ENCODE results near the gene ZCCHC7. TPM values are rescaled to one million over a fixed set of nuclear protein-coding genes. Genes with fewer than 3 reads are reported as not detected.

The ZCCHC7 gene
- total RNA-seq, 2 experiments from 2014 or later, result 76.4 to 108 TPM

- ChIA-PET CTCF (ENCODE audit: unreplicated experiment) (interaction anchor here (0.6 to 1.2 kb wide), 3 partner anchors 11 to 145 kb away, joined by 3 read pairs; no protein-coding TSS in a partner anchor), POLR2A (interaction anchor here (0.6 to 5.8 kb wide), 10 partner anchors 8 to 177 kb away, joined by 3 to 67 read pairs (median 4); no protein-coding TSS in a partner anchor)
- DNase-seq (ENCODE audit: low spot score), result peak; percentile 51
- Histone ChIP-seq H2AFZ (ENCODE audit: low read length) (no peak overlapping the region), H3K79me2 (ENCODE audit: insufficient read depth, low read depth, low read length) (peaks cover 100% of the 10 kb centered on the region), H3K36me3 (ENCODE audit: insufficient read depth, low read length) (peaks cover 52% of the 10 kb centered on the region), H3K9me2 (ENCODE audit: insufficient read depth, low read length) (no peaks in the 10 kb centered on the region), H3K4me1 (ENCODE audit: insufficient read depth, low read length, poor library complexity, severe bottlenecking) (peaks cover 99% of the 10 kb centered on the region), H3K27ac (ENCODE audit: low read depth, low read length, poor library complexity, severe bottlenecking) (peak overlapping the region; percentile 86), H4K20me1 (ENCODE audit: insufficient read depth, low read length) (no peaks in the 10 kb centered on the region), H3K9me3 (ENCODE audit: low read length) (peaks cover 2% of the 10 kb centered on the region; the same call in 1 of the 2 replicates), H3K4me2 (ENCODE audit: low read length) (peak overlapping the region; percentile 63), H3K4me3 (ENCODE audit: low read depth, low read length, poor library complexity, severe bottlenecking) (peak overlapping the region; percentile 39)
- BruUV-seq (replicated peaks), result no TSS peak
- no peak for TF ChIP-seq EZH2phosphoT487 (IDR thresholded peaks at IDR 0.05; ENCODE audit: borderline replicate concordance, low read depth, low read length)
- peak; percentile 69 for TF ChIP-seq CTCF (conservative IDR thresholded peaks at IDR 0.05; ENCODE audit: low read length)
- intact Hi-C loops (cut with micrococcal nuclease; ENCODE audit: unreplicated experiment), result no loop called here
Observed at GRCh38 chr9:37209431-37210386, 89.3 kb downstream of the ZCCHC7 start.

DNA sequence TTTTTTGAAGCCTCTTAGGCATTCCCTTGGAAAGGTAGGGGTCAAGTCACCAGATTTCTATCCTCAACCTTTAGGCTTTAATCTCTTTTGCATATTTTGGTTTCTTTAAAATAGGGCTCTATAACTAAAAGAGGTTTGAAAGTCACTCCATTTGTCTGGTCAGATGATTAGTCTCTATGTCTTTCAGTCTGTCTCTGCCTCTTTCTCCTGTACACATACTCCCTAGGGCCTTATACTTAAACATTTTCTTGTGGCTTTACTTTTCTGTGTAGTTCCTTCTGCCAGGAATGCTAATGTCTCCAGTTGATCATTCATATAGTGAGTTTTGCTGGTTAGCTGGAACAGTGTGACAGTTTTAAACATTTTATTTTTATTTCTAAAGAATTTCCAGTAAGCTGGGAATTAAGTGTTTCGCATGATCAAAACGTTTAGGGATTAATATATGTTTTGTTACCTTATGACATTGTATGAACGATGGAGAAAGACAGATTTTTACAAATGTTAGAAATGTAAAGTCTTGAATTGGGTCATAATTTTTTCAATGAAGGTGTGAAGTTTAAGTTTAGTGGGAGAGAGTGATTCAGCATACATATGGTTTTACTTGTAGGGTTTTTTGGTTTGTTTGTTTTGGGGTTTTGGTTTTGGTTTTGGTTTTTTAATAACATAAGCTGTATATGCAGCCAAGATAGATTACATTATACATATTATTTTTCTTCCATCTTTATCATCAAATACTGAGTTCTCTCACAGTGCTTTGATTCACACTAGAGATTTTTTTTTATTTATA, 90.6 kb downstream of the ZCCHC7 start:
- Histone ChIP-seq H3K36me3 (ENCODE audit: insufficient read depth, low read length) (peaks cover 53% of the 10 kb centered on the region), H4K20me1 (ENCODE audit: insufficient read depth, low read length) (no peaks in the 10 kb centered on the region), H2AFZ (ENCODE audit: low read length) (0 out of 2 replicates have a peak overlapping the region, but pooled peaks have one; percentile 2), H3K4me3 (ENCODE audit: low read depth, low read length, poor library complexity, severe bottlenecking) (peak overlapping the region; percentile 12), H3K4me2 (ENCODE audit: low read length) (peak overlapping the region; percentile 63), H3K79me2 (ENCODE audit: insufficient read depth, low read depth, low read length) (peaks cover 100% of the 10 kb centered on the region), H3K9me3 (ENCODE audit: low read length) (no peaks in the 10 kb centered on the region), H3K9me2 (ENCODE audit: insufficient read depth, low read length) (no peaks in the 10 kb centered on the region), H3K27ac (ENCODE audit: low read depth, low read length, poor library complexity, severe bottlenecking) (peak overlapping the region; percentile 86), H3K4me1 (ENCODE audit: insufficient read depth, low read length, poor library complexity, severe bottlenecking) (peaks cover 92% of the 10 kb centered on the region)
- intact Hi-C loops (cut with micrococcal nuclease; ENCODE audit: unreplicated experiment), result no loop called here
- BruUV-seq (replicated peaks), result no TSS peak
- ChIA-PET POLR2A (interaction anchor here (0.6 to 1.5 kb wide), 11 partner anchors 9 to 213 kb away, joined by 3 to 10 read pairs (median 3); no protein-coding TSS in a partner anchor), CTCF (ENCODE audit: unreplicated experiment) (no interaction called here)
- peak; percentile 21 for DNase-seq (ENCODE audit: low spot score)
- TF ChIP-seq CTCF (conservative IDR thresholded peaks at IDR 0.05; ENCODE audit: low read length) (no peak), EZH2phosphoT487 (IDR thresholded peaks at IDR 0.05; ENCODE audit: borderline replicate concordance, low read depth, low read length) (no peak)

Measured in OCI-LY7 (cell line).